ENCODE measurements around the gene TBC1D10A. TPM values are rescaled to one million over a fixed set of nuclear protein-coding genes. Genes with fewer than 3 reads are reported as not detected.
A peak's percentile ranks its signal among the peaks of the same experiment; 100 is the strongest.

Gene TBC1D10A
- total RNA-seq, 1 experiment from 2014 or later = 11.1 TPM

- TF ChIP-seq KAT7 (CRISPR knock-in tag; IDR thresholded peaks at IDR 0.05; ENCODE audit: borderline replicate concordance) = 0 out of 2 replicates have a peak, but pooled peaks have one; percentile 74
- TF ChIP-seq AFF4 (CRISPR knock-in tag; IDR thresholded peaks at IDR 0.05; ENCODE audit: borderline replicate concordance) = no peak
- peak; percentile 19; the same call in 1 of the 2 replicates for TF ChIP-seq FOXP1 (CRISPR knock-in tag; IDR thresholded peaks at IDR 0.05; ENCODE audit: borderline replicate concordance)
- TF ChIP-seq USF2 (CRISPR knock-in tag; IDR thresholded peaks at IDR 0.05) = peak; percentile 34; the same call in 1 of the 2 replicates
- TF ChIP-seq CBFB (CRISPR knock-in tag; IDR thresholded peaks at IDR 0.05; ENCODE audit: low read depth) = 0 out of 2 replicates have a peak, but pooled peaks have one; percentile 30
- no peak; the same call in 1 of the 2 replicates for TF ChIP-seq SMAD4 (CRISPR knock-in tag; IDR thresholded peaks at IDR 0.05)
- TF ChIP-seq FOXJ3 (CRISPR knock-in tag; IDR thresholded peaks at IDR 0.05; ENCODE audit: borderline replicate concordance) = no peak
- no peak for TF ChIP-seq E2F1 (CRISPR knock-in tag; IDR thresholded peaks at IDR 0.05)
- TF ChIP-seq SMAD3 (CRISPR knock-in tag; IDR thresholded peaks at IDR 0.05; ENCODE audit: borderline replicate concordance) = no peak
- TF ChIP-seq ZNF512 (CRISPR knock-in tag; IDR thresholded peaks at IDR 0.05; ENCODE audit: borderline replicate concordance) = 0 out of 2 replicates have a peak, but pooled peaks have one; percentile 51
These were observed 80.5 kb downstream of the TBC1D10A start, which contains the start of gene LIF (continued) for GRCh38 chr22:30245985-30246813.

GRCh38 chr22:30245181-30245984, 81.4 kb downstream of the TBC1D10A start:
- H3K27ac Mint-ChIP-seq = no peak overlapping the region
- peak; percentile 63 for ATAC-seq
- DNase-seq (ENCODE audit: low spot score) = peak; percentile 38
- H3K9me3 Mint-ChIP-seq = no peaks in the 10 kb centered on the region
- TF ChIP-seq ZNF425 (CRISPR knock-in tag; conservative IDR thresholded peaks at IDR 0.05) = no peak
- TF ChIP-seq ETV6 (CRISPR knock-in tag; IDR thresholded peaks at IDR 0.05) = 0 out of 2 replicates have a peak, but pooled peaks have one; percentile 56
- peak; percentile 93 for TF ChIP-seq TP53 (CRISPR knock-in tag; IDR thresholded peaks at IDR 0.05)
- 0 out of 2 replicates have a peak, but pooled peaks have one; percentile 33 for TF ChIP-seq CBFB (CRISPR knock-in tag; IDR thresholded peaks at IDR 0.05; ENCODE audit: low read depth)
- no peaks in the 10 kb centered on the region for H3K27me3 Mint-ChIP-seq (ENCODE audit: low read depth)
- peak overlapping the region; percentile 84 for H3K4me3 Mint-ChIP-seq
- ChIA-PET CTCF (interaction anchor here (0.7 to 1.8 kb wide), 6 partner anchors 10 to 180 kb away, joined by 3 to 7 read pairs (median 4); partner anchors contain the start of genes CASTOR1 and MTFP1), POLR2A (interaction anchor here (0.7 kb wide), 1 partner anchor 45 kb away, joined by 3 read pairs; no protein-coding TSS in a partner anchor)
- H3K4me1 Mint-ChIP-seq = peaks cover 40% of the 10 kb centered on the region
- H3K36me3 Mint-ChIP-seq = peaks cover 12% of the 10 kb centered on the region; the same call in 1 of the 2 replicates
